ENCODE results near the gene SAP30L. TPM values are rescaled to one million over a fixed set of nuclear protein-coding genes. Genes with fewer than 3 reads are reported as not detected.
A peak's percentile ranks its signal among the peaks of the same experiment; 100 is the strongest.

The SAP30L gene
- total and polyA plus RNA-seq, 8 donors = 31.1 to 55.7 (median 44.2) TPM

- peaks cover 15 to 37% of the 10 kb centered on the region in 2 donors for H3K4me1 ChIP-seq
- ATAC-seq = no peak
- intact Hi-C loops (cut with DNase I) = no loop called here
Measured at GRCh38 chr5:154478752-154479159, 33.0 kb downstream of the SAP30L start.

GRCh38 chr5:154479160-154479943, 33.6 kb downstream of the SAP30L start:
- DNase-seq (no peak), ATAC-seq (no peak)
- intact Hi-C loops (cut with DNase I) = no loop called here
- peaks cover 15 to 37% of the 10 kb centered on the region in 2 donors for H3K4me1 ChIP-seq
- no peaks in the 10 kb centered on the region for H3K9me3 ChIP-seq
- no peak overlapping the region for H3K4me3 ChIP-seq
- no peaks in the 10 kb centered on the region for H3K36me3 ChIP-seq
- no peak overlapping the region for H3K27ac ChIP-seq
- peaks cover 100% of the 10 kb centered on the region in 2 donors for H3K27me3 ChIP-seq
- TF ChIP-seq CTCF (IDR thresholded peaks at IDR 0.05) = no peak

More at GRCh38 chr5:154478752-154479159, 33.0 kb downstream of the SAP30L start:
- H3K4me3 ChIP-seq = no peak overlapping the region
- H3K27ac ChIP-seq = no peak overlapping the region
- H3K9me3 ChIP-seq = no peaks in the 10 kb centered on the region
- peak in 1 of 4 donors; percentile 78 for DNase-seq
- no peaks in the 10 kb centered on the region for H3K36me3 ChIP-seq
- H3K27me3 ChIP-seq = peaks cover 100% of the 10 kb centered on the region in 2 donors
- no peak for TF ChIP-seq CTCF (IDR thresholded peaks at IDR 0.05)

- H3K9me3 ChIP-seq = no peaks in the 10 kb centered on the region
- ATAC-seq (no peak), DNase-seq (no peak)
- no peaks in the 10 kb centered on the region for H3K36me3 ChIP-seq
- peaks cover 100% of the 10 kb centered on the region in 2 donors for H3K27me3 ChIP-seq
- no peak for TF ChIP-seq CTCF (IDR thresholded peaks at IDR 0.05)
- intact Hi-C loops (cut with DNase I) = no loop called here
- peaks cover 15 to 37% of the 10 kb centered on the region in 2 donors for H3K4me1 ChIP-seq
- no peak overlapping the region for H3K27ac ChIP-seq
- no peak overlapping the region for H3K4me3 ChIP-seq
Measured at GRCh38 chr5:154479944-154480750, 34.4 kb downstream of the SAP30L start.

- no peak for TF ChIP-seq CTCF (IDR thresholded peaks at IDR 0.05)
- intact Hi-C loops (cut with DNase I) = no loop called here
- Histone ChIP-seq H3K9me3 (no peaks in the 10 kb centered on the region), H3K27me3 (peaks cover 100% of the 10 kb centered on the region in 2 donors), H3K27ac (no peak overlapping the region), H3K4me1 (peaks cover 15 to 35% of the 10 kb centered on the region in 2 donors), H3K36me3 (no peaks in the 10 kb centered on the region), H3K4me3 (no peak overlapping the region)
- no peak for ATAC-seq
- no peak for DNase-seq
Measured at GRCh38 chr5:154480847-154481246, 35.0 kb downstream of the SAP30L start.

Measured in left lung (tissue), 10 donors.